H9 (cell line): Measurements from ENCODE around the gene ULBP3. TPM values are rescaled to one million over a fixed set of nuclear protein-coding genes. Genes with fewer than 3 reads are reported as not detected.
"Not testable (repeated sequence)": the region's sequence is repeated elsewhere in the genome, so short reads cannot be mapped to it uniquely, and the experiment has no call there.

Source experiments
- DNase-seq: peaks from one replicate; pipeline ENCODE4 v3.0.0-alpha.2; 2017
- H2AFZ ChIP-seq: one replicate; pipeline ENCODE4 v1.6.1; 2013; ENCODE audit warnings: mild to moderate bottlenecking, low read length, control low read depth, moderate library complexity
- H2AK5ac ChIP-seq: 2 replicates; pipeline ENCODE4 v1.6.1; 2013; ENCODE audit warnings: low read length, control low read depth, mixed read lengths; ENCODE audit not compliant: insufficient read length
- H2BK120ac ChIP-seq: one replicate; pipeline ENCODE4 v1.6.1; 2013; ENCODE audit warnings: low read depth, mild to moderate bottlenecking, low read length, control low read depth, inconsistent platforms; ENCODE audit not compliant: poor library complexity, severe bottlenecking
- H2BK12ac ChIP-seq: 2 replicates; pipeline ENCODE4 v1.6.1; 2013; ENCODE audit warnings: low read length, control low read depth, mixed read lengths, low read depth; ENCODE audit not compliant: insufficient read length
- H2BK15ac ChIP-seq: 2 replicates; pipeline ENCODE4 v1.6.1; 2013; ENCODE audit warnings: low read depth, low read length, control low read depth
- H2BK20ac ChIP-seq: one replicate; pipeline ENCODE4 v1.6.1; 2013; ENCODE audit warnings: low read depth, mild to moderate bottlenecking, low read length, control low read depth, inconsistent platforms; ENCODE audit not compliant: poor library complexity, severe bottlenecking
- H2BK5ac ChIP-seq: 2 replicates; pipeline ENCODE4 v1.6.1; 2013; ENCODE audit warnings: low read length, control low read depth, mixed read lengths; ENCODE audit not compliant: insufficient read length
- H3K14ac ChIP-seq: 2 replicates; pipeline ENCODE4 v1.6.1; 2013; ENCODE audit warnings: low read length, control low read depth; ENCODE audit not compliant: insufficient read depth
- H3K18ac ChIP-seq: 2 replicates; pipeline ENCODE4 v1.6.1; 2013; ENCODE audit warnings: low read depth, mild to moderate bottlenecking, mixed read lengths, low read length, control low read depth; ENCODE audit not compliant: insufficient read length
- H3K23ac ChIP-seq: 2 replicates; pipeline ENCODE4 v1.6.1; 2013; ENCODE audit warnings: low read length, control low read depth, mixed read lengths, low read depth; ENCODE audit not compliant: insufficient read length
- H3K23me2 ChIP-seq: 2 replicates; pipeline ENCODE4 v1.6.1; 2013; ENCODE audit warnings: low read depth, mild to moderate bottlenecking, mixed read lengths, low read length, control low read depth; ENCODE audit not compliant: insufficient read length, poor library complexity, severe bottlenecking
- H3K27ac ChIP-seq: 2 replicates; pipeline ENCODE4 v1.5.1; 2013; ENCODE audit warnings: low read length, control low read depth, mixed read lengths, low read depth; ENCODE audit not compliant: insufficient read length
- H3K27me3 ChIP-seq: 2 replicates; pipeline ENCODE4 v1.6.1; 2013; ENCODE audit warnings: low read length, control low read depth, inconsistent platforms; ENCODE audit not compliant: insufficient read depth
- H3K4ac ChIP-seq: 2 replicates; pipeline ENCODE4 v1.6.1; 2013; ENCODE audit warnings: low read depth, mild to moderate bottlenecking, control low read depth, inconsistent platforms, low read length, moderate library complexity
- H3K4me1 ChIP-seq: 2 replicates; pipeline ENCODE4 v1.6.1; 2013; ENCODE audit warnings: low read length, control low read depth, inconsistent platforms; ENCODE audit not compliant: insufficient read depth
- H3K4me2 ChIP-seq: 2 replicates; pipeline ENCODE4 v1.6.1; 2013; ENCODE audit warnings: low read length, control low read depth, mixed read lengths; ENCODE audit not compliant: insufficient read length, insufficient read depth
- H3K56ac ChIP-seq: 2 replicates; pipeline ENCODE4 v1.6.1; 2013; ENCODE audit warnings: low read depth, mild to moderate bottlenecking, mixed read lengths, low read length, control low read depth; ENCODE audit not compliant: insufficient read length
- H3K79me1 ChIP-seq: 2 replicates; pipeline ENCODE4 v1.6.1; 2013; ENCODE audit warnings: low read depth, mild to moderate bottlenecking, moderate library complexity, low read length, control low read depth, inconsistent platforms; ENCODE audit not compliant: insufficient read depth, poor library complexity, severe bottlenecking
- H3K79me2 ChIP-seq: 2 replicates; pipeline ENCODE4 v1.6.1; 2013; ENCODE audit warnings: low read length, control low read depth, inconsistent platforms; ENCODE audit not compliant: insufficient read depth
- H3K9ac ChIP-seq: 2 replicates; pipeline ENCODE4 v1.6.1; 2013; ENCODE audit warnings: low read length, control low read depth, mixed read lengths; ENCODE audit not compliant: insufficient read length; ENCODE audit errors: extremely low read depth
- H3K9me3 ChIP-seq: one replicate; pipeline ENCODE4 v1.6.1; 2013; ENCODE audit warnings: low read depth, low read length, inconsistent platforms; ENCODE audit not compliant: control insufficient read depth
- H3T11ph ChIP-seq: one replicate; pipeline ENCODE4 v1.6.1; 2013; ENCODE audit warnings: mild to moderate bottlenecking, low read length, control low read depth, inconsistent platforms
- H4K20me1 ChIP-seq: one replicate; pipeline ENCODE4 v1.6.1; 2013; ENCODE audit not compliant: control insufficient read depth, insufficient read length, insufficient read depth
- H4K5ac ChIP-seq: 2 replicates; pipeline ENCODE4 v1.6.1; 2013; ENCODE audit warnings: low read depth, mild to moderate bottlenecking, mixed read lengths, low read length, control low read depth; ENCODE audit not compliant: insufficient read length
- H4K8ac ChIP-seq: replicated peaks from 2 replicates; pipeline ENCODE4 v1.6.1; 2013; ENCODE audit warnings: low read length, control low read depth, mixed read lengths, low read depth; ENCODE audit not compliant: insufficient read length
- H4K91ac ChIP-seq: 2 replicates; pipeline ENCODE4 v1.6.1; 2013; ENCODE audit warnings: low read depth, mild to moderate bottlenecking, moderate library complexity, mixed read lengths, low read length, control low read depth; ENCODE audit not compliant: insufficient read length
- H3K27ac Mint-ChIP-seq, 3 experiments: 2 replicates in 2 of 3; 3 replicates in 1 of 3; pipeline ENCODE4 v1.8.0; 2020 to 2021; ENCODE audit warnings: mixed read lengths in 3 of 3, mild to moderate bottlenecking in 1 of 3, moderate library complexity in 1 of 3
- H3K27me3 Mint-ChIP-seq: 2 replicates; pipeline ENCODE4 v1.8.0; 2021; ENCODE audit warnings: low read depth, mild to moderate bottlenecking, moderate library complexity, mixed read lengths
- H3K36me3 Mint-ChIP-seq, 3 experiments: 2 replicates in 2 of 3; 3 replicates in 1 of 3; pipeline ENCODE4 v1.8.0; 2020 to 2021; ENCODE audit warnings: low read depth in 3 of 3, mixed read lengths in 3 of 3; ENCODE audit not compliant: insufficient read depth in 1 of 3
- H3K4me1 Mint-ChIP-seq, 2 experiments: 2 replicates each; pipeline ENCODE4 v1.8.0; 2020; ENCODE audit warnings: mixed read lengths in 2 of 2
- H3K4me3 Mint-ChIP-seq, 2 experiments: 2 replicates in 1 of 2; 3 replicates in 1 of 2; pipeline ENCODE4 v1.8.0; 2020 to 2021; ENCODE audit warnings: mild to moderate bottlenecking in 2 of 2, mixed read lengths in 2 of 2, moderate library complexity in 1 of 2
- H3K9me3 Mint-ChIP-seq, 2 experiments: 2 replicates in 1 of 2; 3 replicates in 1 of 2; pipeline ENCODE4 v1.8.0; 2020; ENCODE audit warnings: mild to moderate bottlenecking in 2 of 2, mixed read lengths in 2 of 2, moderate library complexity in 1 of 2
- WGBS: extraction: QIAGEN DNeasy Blood & Tissue Kit; methylation state at CpG from one replicate; pipeline ENCODE4 v1.1.7; 2013; ENCODE audit warnings: missing lambda C conversion rate, low lambda C conversion rate, mixed read lengths; ENCODE audit not compliant: insufficient read length; ENCODE audit errors: extremely low coverage; 5-methylcytosine and 5-hydroxymethylcytosine counted together
- total RNA-seq: library from RNA; stranded (reverse); gene quantifications from 2 replicates; pipeline ENCODE4 v1.2.1, GENCODE V29; 2021
- TF ChIP-seq, protein P1 (sequence below): fragments of 200-600 bp; sonication (generic); conservative IDR thresholded peaks from 3 replicates; pipeline ENCODE4 v1.8.0; 2021; ENCODE audit warnings: antibody characterized with exemption, mild to moderate bottlenecking

The ULBP3 gene
- total RNA-seq, 1 experiment from 2014 or later, result 5.8 TPM

DNA sequence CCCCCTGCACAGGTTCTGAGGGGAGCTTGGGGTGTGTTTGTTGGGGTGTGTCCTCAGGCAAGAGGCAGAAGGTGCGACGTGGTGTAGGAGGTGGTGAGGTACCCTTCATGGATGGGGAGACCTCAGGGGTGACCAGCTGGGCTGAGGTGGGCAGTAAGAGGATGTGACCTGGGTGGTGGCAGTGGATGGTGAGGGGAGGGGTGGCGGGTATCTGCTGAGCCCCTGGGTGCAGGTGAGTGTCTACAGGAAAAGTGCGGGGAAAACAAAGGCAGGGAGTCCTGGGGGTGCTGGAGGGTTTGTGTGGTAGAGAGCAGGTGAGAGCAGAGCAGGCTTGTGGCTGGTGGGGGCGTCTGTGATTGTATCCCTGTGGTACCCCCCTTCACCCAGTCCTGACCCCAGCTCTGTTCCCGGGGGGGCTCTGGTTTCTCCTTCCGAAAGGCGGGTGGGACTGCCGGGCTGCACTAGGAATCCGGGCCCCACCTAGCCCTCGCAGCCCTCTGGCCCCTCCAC is 44.2 kb downstream of the ULBP3 start:
- H3K9me3 ChIP-seq, result no peaks in the 10 kb centered on the region
- no peak overlapping the region for H4K5ac ChIP-seq
- H2BK20ac ChIP-seq, result no peak overlapping the region
- H3K4me1 Mint-ChIP-seq, result peaks cover 5 to 6% of the 10 kb centered on the region in 2 experiments; a peak in 3 of 4 replicates
- H3K79me2 ChIP-seq, result no peaks in the 10 kb centered on the region
- H3K27ac ChIP-seq, result no peak overlapping the region
- H2BK15ac ChIP-seq, result no peak overlapping the region
- no peaks in the 10 kb centered on the region for H3K23me2 ChIP-seq
- H2BK12ac ChIP-seq, result no peak overlapping the region
- no peak overlapping the region for H3K18ac ChIP-seq
- H2BK5ac ChIP-seq, result no peak overlapping the region
- no peak overlapping the region for H3K4me2 ChIP-seq
- no peaks in the 10 kb centered on the region for H3K79me1 ChIP-seq
- H3K4me3 Mint-ChIP-seq, result no peak overlapping the region
- no peak overlapping the region for H3K9ac ChIP-seq
- no peak overlapping the region for H2BK120ac ChIP-seq
- no CpG with 5 or more reads among the region's 11 CpGs for WGBS
- H2AFZ ChIP-seq, result no peak overlapping the region
- no peak overlapping the region for H4K8ac ChIP-seq
- peaks cover 35% of the 10 kb centered on the region for H3K27me3 Mint-ChIP-seq
- H4K91ac ChIP-seq, result no peak overlapping the region
- H3K36me3 Mint-ChIP-seq, result no peaks in the 10 kb centered on the region
- no peak overlapping the region for H3K4ac ChIP-seq
- H3K56ac ChIP-seq, result no peak overlapping the region
- H3K27ac Mint-ChIP-seq, result no peak overlapping the region
- H3K27me3 ChIP-seq, result peaks cover 2% of the 10 kb centered on the region; the same call in 1 of the 2 replicates
- H3K9me3 Mint-ChIP-seq, result no peaks in the 10 kb centered on the region
- no peak overlapping the region for H3K23ac ChIP-seq
- no peak overlapping the region for H2AK5ac ChIP-seq
- H4K20me1 ChIP-seq, result no peaks in the 10 kb centered on the region
- H3K4me1 ChIP-seq, result no peaks in the 10 kb centered on the region
- H3T11ph ChIP-seq, result no peak overlapping the region
- TF ChIP-seq, protein P1, sequence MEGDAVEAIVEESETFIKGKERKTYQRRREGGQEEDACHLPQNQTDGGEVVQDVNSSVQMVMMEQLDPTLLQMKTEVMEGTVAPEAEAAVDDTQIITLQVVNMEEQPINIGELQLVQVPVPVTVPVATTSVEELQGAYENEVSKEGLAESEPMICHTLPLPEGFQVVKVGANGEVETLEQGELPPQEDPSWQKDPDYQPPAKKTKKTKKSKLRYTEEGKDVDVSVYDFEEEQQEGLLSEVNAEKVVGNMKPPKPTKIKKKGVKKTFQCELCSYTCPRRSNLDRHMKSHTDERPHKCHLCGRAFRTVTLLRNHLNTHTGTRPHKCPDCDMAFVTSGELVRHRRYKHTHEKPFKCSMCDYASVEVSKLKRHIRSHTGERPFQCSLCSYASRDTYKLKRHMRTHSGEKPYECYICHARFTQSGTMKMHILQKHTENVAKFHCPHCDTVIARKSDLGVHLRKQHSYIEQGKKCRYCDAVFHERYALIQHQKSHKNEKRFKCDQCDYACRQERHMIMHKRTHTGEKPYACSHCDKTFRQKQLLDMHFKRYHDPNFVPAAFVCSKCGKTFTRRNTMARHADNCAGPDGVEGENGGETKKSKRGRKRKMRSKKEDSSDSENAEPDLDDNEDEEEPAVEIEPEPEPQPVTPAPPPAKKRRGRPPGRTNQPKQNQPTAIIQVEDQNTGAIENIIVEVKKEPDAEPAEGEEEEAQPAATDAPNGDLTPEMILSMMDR, result no peak
- DNase-seq, result no peak
- no peak overlapping the region; the same call in 1 of the 2 replicates for H3K14ac ChIP-seq

DNA sequence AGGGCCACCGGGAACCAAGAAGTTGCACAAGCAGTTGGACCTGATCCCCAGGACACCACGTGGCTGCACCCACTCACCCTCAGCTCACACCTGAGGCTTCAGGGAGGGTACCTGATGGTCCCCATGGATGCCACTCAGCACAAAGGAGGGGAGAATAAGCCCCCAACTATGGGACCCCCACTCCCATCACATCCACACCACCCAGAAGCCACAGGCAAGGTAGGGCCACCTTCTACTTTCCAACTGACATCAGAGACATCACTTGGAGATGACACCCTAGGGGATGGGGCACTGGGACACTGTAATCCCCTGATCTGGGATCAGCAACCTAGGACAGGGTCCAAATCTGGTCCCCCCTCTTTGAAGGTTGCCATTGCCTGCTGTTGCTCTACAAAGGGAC is 44.9 kb downstream of the ULBP3 start:
- H3K4me1 ChIP-seq, H3K9me3 ChIP-seq, H3K18ac ChIP-seq, H2AK5ac ChIP-seq, H4K8ac ChIP-seq, H3K4me3 Mint-ChIP-seq, H3K4ac ChIP-seq, H3K27ac ChIP-seq, H3K9ac ChIP-seq, H4K91ac ChIP-seq, H3K79me2 ChIP-seq, H4K5ac ChIP-seq, H4K20me1 ChIP-seq, H3K9me3 Mint-ChIP-seq, H3K23me2 ChIP-seq, H3K4me2 ChIP-seq, H2BK15ac ChIP-seq, H3K79me1 ChIP-seq, DNase-seq, H2BK5ac ChIP-seq, H3T11ph ChIP-seq, H3K14ac ChIP-seq, H3K23ac ChIP-seq, H3K56ac ChIP-seq, H2AFZ ChIP-seq, H3K27ac Mint-ChIP-seq, H2BK12ac ChIP-seq, H3K27me3 ChIP-seq, H2BK20ac ChIP-seq, H3K36me3 Mint-ChIP-seq, H2BK120ac ChIP-seq, H3K4me1 Mint-ChIP-seq: not testable (repeated sequence)
- no CpG with 5 or more reads among the region's 2 CpGs for WGBS
- peaks cover 39% of the 10 kb centered on the region for H3K27me3 Mint-ChIP-seq
